HG03439 (cell line): ENCODE results near the gene LRP5.

ENCODE experiments used
- ATAC-seq: cut with Tn5 transposase; IDR thresholded peaks from one replicate; pipeline ENCODE4 v1.9.1; 2021; ENCODE audit warnings: mild to moderate bottlenecking, moderate library complexity; ENCODE audit not compliant: unreplicated experiment

Gene LRP5

GRCh38 chr11:68328374-68329091 lies 16.1 kb downstream of the LRP5 start:
- ATAC-seq, result no peak

GRCh38 chr11:68329536-68329935 lies 17.1 kb downstream of the LRP5 start:
- ATAC-seq, result no peak

GRCh38 chr11:68329978-68330699 lies 17.7 kb downstream of the LRP5 start:
- ATAC-seq, result no peak

- no peak for ATAC-seq
Measured at GRCh38 chr11:68330700-68331337, 18.4 kb downstream of the LRP5 start.

GRCh38 chr11:68331338-68331947 lies 19.1 kb downstream of the LRP5 start:
- ATAC-seq, result no peak

- no peak for ATAC-seq
Measured at GRCh38 chr11:68332186-68332585, 19.8 kb downstream of the LRP5 start.

- ATAC-seq, result no peak
Measured at GRCh38 chr11:68333173-68333572, 20.8 kb downstream of the LRP5 start.

- ATAC-seq, result no peak
Measured at GRCh38 chr11:68334923-68335322, 22.5 kb downstream of the LRP5 start.

- no peak for ATAC-seq
Measured at GRCh38 chr11:68335683-68336082, 23.3 kb downstream of the LRP5 start.

GRCh38 chr11:68336716-68337115 lies 24.3 kb downstream of the LRP5 start:
- no peak for ATAC-seq

GRCh38 chr11:68337399-68337835 lies 25.0 kb downstream of the LRP5 start:
- ATAC-seq, result no peak

- ATAC-seq, result no peak
Measured at GRCh38 chr11:68338051-68338780, 25.8 kb downstream of the LRP5 start.

- ATAC-seq, result no peak
Measured at GRCh38 chr11:68340003-68340767, 27.8 kb downstream of the LRP5 start.

- no peak for ATAC-seq
Measured at GRCh38 chr11:68340784-68341556, 28.6 kb downstream of the LRP5 start.

GRCh38 chr11:68341557-68342458 lies 29.4 kb downstream of the LRP5 start:
- ATAC-seq, result no peak

GRCh38 chr11:68342459-68343158 lies 30.2 kb downstream of the LRP5 start:
- no peak for ATAC-seq

GRCh38 chr11:68343761-68344256 lies 31.4 kb downstream of the LRP5 start:
- no peak for ATAC-seq
